HFFc6 (cell line): ENCODE data around the gene DYTN. TPM values are rescaled to one million over a fixed set of nuclear protein-coding genes. Genes with fewer than 3 reads are reported as not detected.

ENCODE experiments used
- DNase-seq: peaks from one replicate; pipeline ENCODE4 v3.0.0-alpha.2; 2018
- H3K27ac Mint-ChIP-seq: 2 replicates; pipeline ENCODE4 v1.8.0; 2020; ENCODE audit warnings: mild to moderate bottlenecking, mixed read lengths
- H3K27me3 Mint-ChIP-seq: 2 replicates; pipeline ENCODE4 v1.8.0; 2021; ENCODE audit warnings: mild to moderate bottlenecking, moderate library complexity, mixed read lengths; ENCODE audit not compliant: insufficient read depth
- H3K36me3 Mint-ChIP-seq: 2 replicates; pipeline ENCODE4 v1.8.0; 2021; ENCODE audit warnings: low read depth, mixed read lengths
- H3K4me1 Mint-ChIP-seq: 2 replicates; pipeline ENCODE4 v1.8.0; 2020; ENCODE audit warnings: low read depth, mixed read lengths
- H3K4me3 Mint-ChIP-seq: 2 replicates; pipeline ENCODE4 v1.8.0; 2020; ENCODE audit warnings: mild to moderate bottlenecking, moderate library complexity, mixed read lengths
- H3K9me3 Mint-ChIP-seq: 2 replicates; pipeline ENCODE4 v1.8.0; 2020; ENCODE audit warnings: mild to moderate bottlenecking, mixed read lengths
- CTCF ChIP-seq: fragments of 200-600 bp; sonication (generic); IDR thresholded peaks from 2 replicates; pipeline ENCODE4 v1.5.0; 2021; ENCODE audit warnings: antibody characterized with exemption, mild to moderate bottlenecking
- total RNA-seq, 6 experiments: library from RNA; stranded (reverse); fragmentation: NEBNext Ultra II Directional; extraction: Animal tissue kit (Norgen Biotek cat#: 25700); gene quantifications; 2 replicates in 1 of 6; 3 replicates in 5 of 6; pipeline ENCODE4 v1.2.3, GENCODE V29; 2021

Gene DYTN
- total RNA-seq, 6 experiments from 2014 or later = not detected

- Mint-ChIP-seq H3K36me3 (no peaks in the 10 kb centered on the region), H3K27me3 (no peaks in the 10 kb centered on the region), H3K27ac (no peak overlapping the region), H3K4me1 (peaks cover 6% of the 10 kb centered on the region; the same call in 1 of the 2 replicates), H3K9me3 (peaks cover 12% of the 10 kb centered on the region; the same call in 1 of the 2 replicates), H3K4me3 (peak overlapping the region; percentile 37; the same call in 1 of the 2 replicates)
- TF ChIP-seq CTCF = no peak
- DNase-seq = no peak
Observed at GRCh38 chr2:206615417-206616089, 102.6 kb downstream of the DYTN start.

GRCh38 chr2:206614811-206615210, 103.4 kb downstream of the DYTN start:
- H3K4me1 Mint-ChIP-seq = peaks cover 6% of the 10 kb centered on the region; the same call in 1 of the 2 replicates
- DNase-seq = peak; percentile 4
- peaks cover 12% of the 10 kb centered on the region; the same call in 1 of the 2 replicates for H3K9me3 Mint-ChIP-seq
- H3K27me3 Mint-ChIP-seq = no peaks in the 10 kb centered on the region
- no peak for TF ChIP-seq CTCF
- no peaks in the 10 kb centered on the region for H3K36me3 Mint-ChIP-seq
- no peak overlapping the region for H3K27ac Mint-ChIP-seq
- H3K4me3 Mint-ChIP-seq = peak overlapping the region; percentile 56; the same call in 1 of the 2 replicates

GRCh38 chr2:206611736-206612135, 106.5 kb downstream of the DYTN start:
- TF ChIP-seq CTCF = no peak
- H3K27me3 Mint-ChIP-seq = no peaks in the 10 kb centered on the region
- H3K4me3 Mint-ChIP-seq = no peak overlapping the region
- H3K9me3 Mint-ChIP-seq = peaks cover 12% of the 10 kb centered on the region; the same call in 1 of the 2 replicates
- no peak overlapping the region for H3K27ac Mint-ChIP-seq
- peaks cover 6% of the 10 kb centered on the region; the same call in 1 of the 2 replicates for H3K4me1 Mint-ChIP-seq
- DNase-seq = no peak
- H3K36me3 Mint-ChIP-seq = no peaks in the 10 kb centered on the region

GRCh38 chr2:206611191-206611590, 107.0 kb downstream of the DYTN start:
- TF ChIP-seq CTCF = no peak
- H3K4me3 Mint-ChIP-seq = no peak overlapping the region
- no peak for DNase-seq
- peaks cover 9% of the 10 kb centered on the region; the same call in 1 of the 2 replicates for H3K9me3 Mint-ChIP-seq
- no peak overlapping the region for H3K27ac Mint-ChIP-seq
- peaks cover 6% of the 10 kb centered on the region; the same call in 1 of the 2 replicates for H3K4me1 Mint-ChIP-seq
- H3K27me3 Mint-ChIP-seq = no peaks in the 10 kb centered on the region
- no peaks in the 10 kb centered on the region for H3K36me3 Mint-ChIP-seq

- Mint-ChIP-seq H3K4me3 (no peak overlapping the region), H3K27ac (no peak overlapping the region), H3K9me3 (peaks cover 8% of the 10 kb centered on the region; the same call in 1 of the 2 replicates), H3K36me3 (no peaks in the 10 kb centered on the region), H3K27me3 (no peaks in the 10 kb centered on the region), H3K4me1 (peaks cover 5% of the 10 kb centered on the region; the same call in 1 of the 2 replicates)
- no peak for DNase-seq
- no peak for TF ChIP-seq CTCF
Observed at GRCh38 chr2:206610451-206610850, 107.7 kb downstream of the DYTN start.
